DMS114 treated with DMSO at 0.1 percent for 48 hours (cell line): ENCODE data around the gene LSR.
A peak's percentile ranks its signal among the peaks of the same experiment; 100 is the strongest.

Source experiments
- DNase-seq: peaks from one replicate; lab custom pipeline; 2025; ENCODE audit not compliant: unreplicated experiment; lab: John Stamatoyannopoulos, UW

The LSR gene

GRCh38 chr19:35265900-35266519 lies 17.2 kb downstream of the LSR start:
- DNase-seq = no peak

DNA sequence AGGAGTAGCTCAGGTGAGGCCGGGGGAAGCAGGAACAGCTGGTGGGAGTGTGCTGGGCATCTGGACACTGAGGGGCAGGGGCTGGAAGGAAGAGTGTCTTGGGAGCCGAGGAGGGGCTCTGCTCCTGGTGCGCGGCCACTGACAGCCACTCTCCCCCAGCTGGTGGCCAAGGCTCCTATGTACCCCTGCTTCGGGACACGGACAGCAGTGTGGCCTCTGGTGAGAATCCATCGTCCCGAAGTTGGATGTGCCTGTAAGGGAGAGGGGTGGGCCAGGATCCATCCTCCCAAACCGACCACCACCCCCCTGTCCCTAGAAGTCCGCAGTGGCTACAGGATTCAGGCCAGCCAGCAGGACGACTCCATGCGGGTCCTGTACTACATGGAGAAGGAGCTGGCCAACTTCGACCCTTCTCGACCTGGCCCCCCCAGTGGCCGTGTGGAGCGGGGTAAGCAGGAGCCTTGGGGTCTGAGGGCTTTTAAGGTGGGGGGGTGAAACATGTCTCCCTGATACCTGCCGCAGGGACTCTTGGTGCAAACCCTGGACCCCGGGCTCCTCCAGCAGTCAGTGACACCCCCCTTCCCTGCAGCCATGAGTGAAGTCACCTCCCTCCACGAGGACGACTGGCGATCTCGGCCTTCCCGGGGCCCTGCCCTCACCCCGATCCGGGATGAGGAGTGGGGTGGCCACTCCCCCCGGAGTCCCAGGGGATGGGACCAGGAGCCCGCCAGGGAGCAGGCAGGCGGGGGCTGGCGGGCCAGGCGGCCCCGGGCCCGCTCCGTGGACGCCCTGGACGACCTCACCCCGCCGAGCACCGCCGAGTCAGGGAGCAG lies 17.9 kb downstream of the LSR start:
- DNase-seq = no peak

DNA sequence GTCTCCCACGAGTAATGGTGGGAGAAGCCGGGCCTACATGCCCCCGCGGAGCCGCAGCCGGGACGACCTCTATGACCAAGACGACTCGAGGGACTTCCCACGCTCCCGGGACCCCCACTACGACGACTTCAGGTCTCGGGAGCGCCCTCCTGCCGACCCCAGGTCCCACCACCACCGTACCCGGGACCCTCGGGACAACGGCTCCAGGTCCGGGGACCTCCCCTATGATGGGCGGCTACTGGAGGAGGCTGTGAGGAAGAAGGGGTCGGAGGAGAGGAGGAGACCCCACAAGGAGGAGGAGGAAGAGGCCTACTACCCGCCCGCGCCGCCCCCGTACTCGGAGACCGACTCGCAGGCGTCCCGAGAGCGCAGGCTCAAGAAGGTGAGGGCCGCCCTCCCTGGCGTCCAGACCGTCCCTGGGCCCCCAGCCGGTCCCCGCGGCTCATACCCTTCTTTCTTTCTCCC lies 18.6 kb downstream of the LSR start:
- no peak for DNase-seq

DNA sequence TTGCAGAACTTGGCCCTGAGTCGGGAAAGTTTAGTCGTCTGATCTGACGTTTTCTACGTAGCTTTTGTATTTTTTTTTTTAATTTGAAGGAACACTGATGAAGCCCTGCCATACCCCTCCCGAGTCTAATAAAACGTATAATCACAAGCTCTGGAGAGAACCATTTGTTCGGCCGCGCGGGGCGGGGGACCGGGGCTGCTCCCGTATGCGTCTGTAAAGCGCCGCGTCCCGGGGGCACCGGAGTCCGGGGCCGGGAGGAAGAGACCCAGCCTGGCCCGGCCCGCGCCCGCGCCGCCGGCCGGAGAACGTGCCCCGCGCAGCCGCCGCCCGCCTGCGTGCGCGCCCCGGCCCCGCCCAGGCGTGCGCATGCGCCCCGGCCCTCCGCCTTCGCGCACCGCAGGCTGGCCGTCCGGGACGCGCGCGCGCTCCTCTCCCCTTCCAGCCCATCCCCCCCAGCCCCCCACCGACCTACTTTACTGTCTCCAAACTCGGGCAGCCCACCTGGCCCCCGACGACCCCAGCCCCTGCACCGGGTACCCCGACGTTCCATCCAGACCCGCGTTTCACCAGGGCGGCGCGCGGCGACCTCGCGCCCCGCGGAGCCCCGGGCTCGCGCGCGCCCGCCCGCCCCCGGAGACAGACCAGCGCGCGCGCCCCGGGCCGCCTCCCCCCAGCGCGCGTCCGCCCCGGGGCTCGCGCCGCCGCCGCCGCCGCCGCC lies 19.2 kb downstream of the LSR start:
- DNase-seq = peak; percentile 44

DNA sequence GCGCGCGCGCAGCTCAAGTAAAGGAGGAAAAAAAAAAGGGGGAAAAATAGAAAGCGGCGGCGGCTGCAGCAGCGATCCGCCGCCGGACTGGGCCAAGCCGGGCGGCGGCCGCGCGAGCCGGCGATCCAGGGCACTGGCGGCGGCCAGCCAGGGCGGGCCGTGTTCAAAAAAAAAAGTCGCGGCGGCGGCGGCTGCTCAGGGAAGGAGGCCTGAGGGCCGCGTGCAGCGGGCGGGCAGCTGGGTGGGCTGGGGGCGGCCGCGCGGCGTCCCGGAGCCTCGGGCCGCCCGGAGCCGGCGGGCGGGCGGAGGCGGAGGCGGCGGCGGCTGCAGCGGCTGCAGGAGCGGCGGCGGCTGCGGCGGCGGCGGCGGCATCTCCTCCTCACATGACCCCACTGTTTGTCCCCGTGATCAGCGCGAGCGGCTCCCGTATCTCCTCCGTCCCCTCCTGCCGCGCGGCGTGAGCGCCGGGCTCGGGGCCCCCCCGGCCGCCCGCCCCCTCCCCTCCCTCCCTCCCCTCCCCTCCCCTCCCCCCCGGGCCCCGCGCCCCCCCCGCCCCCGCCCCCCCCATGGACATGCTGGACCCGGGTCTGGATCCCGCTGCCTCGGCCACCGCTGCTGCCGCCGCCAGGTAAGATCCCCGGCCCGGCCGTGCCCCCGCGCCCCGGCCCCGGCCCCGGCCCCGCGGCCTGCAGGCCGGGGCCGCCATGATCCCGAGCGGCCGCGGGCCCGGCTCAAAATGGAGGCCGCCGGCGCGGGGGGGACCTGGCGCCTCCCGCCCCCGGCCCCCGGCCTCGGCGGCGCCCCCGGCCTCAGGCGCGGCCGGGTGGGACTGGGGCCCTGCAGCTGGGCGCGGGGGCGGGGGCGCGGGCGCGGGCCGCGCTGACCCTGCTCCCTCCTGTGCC lies 20.0 kb downstream of the LSR start, which contains the start of gene USF2:
Gene USF2 (plus strand): TSS at position 427 of the 902 bp plus-strand sequence. CDS start 140 bp downstream, at position 567.
- DNase-seq = peak; percentile 57

DNA sequence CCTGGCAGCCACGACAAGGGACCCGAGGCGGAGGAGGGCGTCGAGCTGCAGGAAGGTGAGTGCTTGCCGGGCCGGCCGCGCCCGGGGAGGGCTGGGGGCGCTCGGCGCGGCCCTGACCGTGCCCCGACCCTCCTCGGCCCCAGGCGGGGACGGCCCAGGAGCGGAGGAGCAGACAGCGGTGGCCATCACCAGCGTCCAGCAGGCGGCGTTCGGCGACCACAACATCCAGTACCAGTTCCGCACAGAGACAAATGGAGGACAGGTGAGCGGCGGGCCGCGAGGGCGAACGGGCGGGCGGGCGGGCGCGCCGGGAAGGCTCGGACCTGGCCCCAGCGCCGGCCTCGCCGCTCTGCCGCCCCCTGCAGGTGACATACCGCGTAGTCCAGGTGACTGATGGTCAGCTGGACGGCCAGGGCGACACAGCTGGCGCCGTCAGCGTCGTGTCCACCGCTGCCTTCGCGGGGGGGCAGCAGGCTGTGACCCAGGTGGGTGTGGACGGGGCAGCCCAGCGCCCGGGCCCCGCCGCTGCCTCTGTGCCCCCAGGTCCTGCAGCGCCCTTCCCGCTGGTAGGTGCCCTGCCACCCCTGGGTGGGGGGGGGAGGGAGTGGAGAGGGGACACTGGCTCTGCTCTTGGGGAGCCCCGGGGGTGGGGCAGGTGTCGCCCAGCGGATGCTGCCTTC lies 20.8 kb downstream of the LSR start:
- peak; percentile 44 for DNase-seq

- no peak for DNase-seq
Measured at GRCh38 chr19:35270381-35270811, 21.6 kb downstream of the LSR start.

GRCh38 chr19:35271546-35271945 lies 22.7 kb downstream of the LSR start:
- no peak for DNase-seq

GRCh38 chr19:35272122-35272719 lies 23.4 kb downstream of the LSR start:
- DNase-seq = no peak

- no peak for DNase-seq
Measured at GRCh38 chr19:35272954-35273649, 24.3 kb downstream of the LSR start.

DNA sequence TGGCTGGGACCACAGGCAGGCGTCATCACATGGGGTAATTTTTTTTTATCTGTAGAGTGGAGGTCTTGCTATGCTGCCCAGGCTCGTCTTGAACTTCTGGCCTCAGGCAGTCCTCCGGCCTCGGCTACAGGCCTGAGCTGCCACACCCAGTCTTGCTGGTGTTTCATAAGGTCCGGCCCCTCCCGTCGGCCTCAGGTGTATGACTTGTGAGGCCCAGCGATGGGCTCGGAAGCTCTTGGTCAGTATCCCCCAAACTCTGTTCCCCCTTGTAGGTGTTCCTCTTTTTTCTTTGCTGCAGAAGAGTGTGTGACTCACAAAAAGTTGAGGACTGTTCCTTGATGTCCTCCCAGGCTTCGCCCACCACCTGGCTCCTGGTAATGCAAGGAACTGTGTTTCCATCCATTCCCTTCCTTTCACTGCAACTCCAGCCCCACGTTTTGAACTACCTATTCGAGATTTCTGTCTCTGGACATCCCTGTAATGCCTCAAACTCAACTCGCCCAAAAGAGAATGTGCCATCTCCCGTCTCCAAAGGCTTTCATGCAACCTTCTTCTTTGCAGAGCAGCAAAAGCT lies 25.0 kb downstream of the LSR start:
- DNase-seq = no peak

- no peak for DNase-seq
Measured at GRCh38 chr19:35274323-35274722, 25.5 kb downstream of the LSR start.

DNA sequence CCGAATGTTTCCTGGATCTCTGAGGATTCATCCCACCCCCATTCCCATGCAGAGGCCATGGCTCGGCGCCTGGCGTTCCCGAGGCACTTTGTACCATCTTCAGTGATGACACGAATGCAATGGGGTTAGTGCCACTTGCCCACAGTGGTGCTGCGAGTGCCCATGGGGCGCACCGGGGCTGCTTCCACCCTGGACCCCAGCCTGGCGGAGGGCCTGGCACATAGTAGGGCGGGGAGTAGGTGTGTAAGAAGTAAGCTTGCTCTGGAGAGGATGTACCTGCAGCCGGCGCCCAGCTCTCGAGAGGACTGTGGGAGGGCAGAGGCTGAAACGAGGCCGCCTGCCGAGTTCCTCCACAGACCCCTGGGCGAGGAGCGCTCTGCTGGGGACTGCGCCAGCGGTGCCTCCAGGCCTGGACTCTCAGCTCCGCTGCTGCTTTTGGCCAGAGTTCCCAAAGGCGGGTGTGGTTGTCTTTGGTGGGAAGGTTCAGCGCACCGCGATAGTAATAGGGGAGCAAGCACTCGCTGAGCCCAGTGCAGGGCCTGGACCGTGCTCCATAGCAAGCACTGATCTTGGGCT lies 28.0 kb downstream of the LSR start:
- DNase-seq = no peak

- DNase-seq = no peak
Measured at GRCh38 chr19:35278578-35279284, 29.9 kb downstream of the LSR start.

DNA sequence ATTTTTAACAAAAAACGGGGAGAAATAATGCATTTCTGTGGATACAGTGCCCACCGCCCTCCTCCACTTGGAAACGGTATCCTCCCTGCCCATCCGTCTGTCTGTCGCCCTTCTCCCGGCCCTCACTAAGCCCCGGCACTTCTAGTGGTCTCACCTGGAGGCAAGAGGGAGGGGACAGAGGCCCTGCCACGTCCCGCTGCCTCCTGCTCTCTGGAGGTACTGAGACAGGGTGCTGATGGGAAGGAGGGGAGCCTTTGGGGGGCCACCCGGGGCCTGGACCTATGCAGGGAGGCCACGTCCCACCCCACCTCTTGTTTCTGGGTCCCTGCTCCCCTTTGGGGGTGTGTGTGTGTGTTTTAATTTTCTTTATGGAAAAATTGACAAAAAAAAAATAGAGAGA lies 30.6 kb downstream of the LSR start:
- DNase-seq = no peak

GRCh38 chr19:35279985-35280821 lies 31.4 kb downstream of the LSR start:
- no peak for DNase-seq

DNA sequence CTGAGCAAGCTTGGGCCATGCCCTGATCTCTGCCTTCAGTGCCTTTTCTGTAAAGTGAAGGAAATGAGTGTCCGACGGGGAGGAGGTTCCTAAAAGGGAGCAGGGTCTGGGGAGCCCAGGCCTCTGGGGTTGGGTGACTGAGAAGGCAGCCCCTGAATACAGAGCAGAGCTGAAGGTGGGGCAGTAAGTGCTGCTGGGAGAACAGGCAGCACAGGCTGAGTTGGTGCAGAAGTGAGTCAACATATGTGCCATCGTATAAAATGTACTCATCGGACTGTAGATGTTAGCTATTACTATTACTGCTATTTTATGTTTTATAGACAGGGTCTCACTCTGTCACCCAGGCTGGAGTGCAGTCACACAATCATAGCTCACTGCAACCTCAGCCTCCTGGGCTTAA lies 32.5 kb downstream of the LSR start:
- no peak for DNase-seq
